GM21528 (cell line): Measurements from ENCODE around the gene HMHB1.
A peak's percentile ranks its signal among the peaks of the same experiment; 100 is the strongest.
"Not testable (repeated sequence)": the region's sequence is repeated elsewhere in the genome, so short reads cannot be mapped to it uniquely, and the experiment has no call there.

Source experiments
- ATAC-seq: cut with Tn5 transposase; IDR thresholded peaks from one replicate; pipeline ENCODE4 v1.9.1; 2021; ENCODE audit warnings: mild to moderate bottlenecking, moderate library complexity; ENCODE audit not compliant: unreplicated experiment, low FRiP score

Gene HMHB1

DNA sequence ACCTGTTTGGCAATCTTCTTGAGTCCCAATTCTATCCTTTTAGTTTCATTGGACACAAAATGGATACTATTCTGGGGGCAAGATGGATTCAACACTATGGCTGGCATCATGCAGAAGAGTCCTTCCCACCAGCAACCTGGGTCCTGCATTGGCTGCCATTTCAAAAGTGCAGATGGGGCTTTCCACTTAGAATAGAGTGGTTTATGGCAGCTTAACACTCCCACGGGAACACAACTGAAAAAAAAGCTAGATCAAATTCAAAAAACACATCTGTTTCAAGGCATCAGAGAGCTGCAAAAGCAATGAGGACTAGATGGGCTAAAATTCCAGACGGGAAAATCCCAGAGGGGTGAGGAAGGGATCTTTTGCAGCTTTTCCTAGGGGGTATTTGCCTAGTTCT lies 11.2 kb upstream of the HMHB1 start:
- no peak for ATAC-seq

GRCh38 chr5:143801252-143801939 lies 10.6 kb upstream of the HMHB1 start:
- no peak for ATAC-seq

DNA sequence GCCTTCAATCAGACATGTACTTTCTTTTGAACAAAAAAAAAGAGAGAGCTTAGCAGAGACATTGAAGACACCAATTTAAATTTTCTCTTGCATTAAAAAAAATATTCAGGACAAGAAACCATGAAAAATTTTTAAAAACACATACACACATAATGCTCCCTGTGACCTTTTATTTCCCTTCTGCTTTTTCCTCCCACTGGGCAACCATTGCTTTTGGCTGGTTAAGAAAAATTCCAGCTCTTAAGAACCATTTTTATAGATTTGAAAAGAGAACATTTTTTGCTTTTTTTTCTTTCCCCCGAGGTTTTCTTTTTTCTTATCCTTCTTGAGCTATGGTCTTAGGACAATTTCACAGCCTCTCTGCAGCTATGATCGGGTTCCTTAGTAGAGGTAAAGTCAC lies 6.1 kb upstream of the HMHB1 start:
- no peak for ATAC-seq

DNA sequence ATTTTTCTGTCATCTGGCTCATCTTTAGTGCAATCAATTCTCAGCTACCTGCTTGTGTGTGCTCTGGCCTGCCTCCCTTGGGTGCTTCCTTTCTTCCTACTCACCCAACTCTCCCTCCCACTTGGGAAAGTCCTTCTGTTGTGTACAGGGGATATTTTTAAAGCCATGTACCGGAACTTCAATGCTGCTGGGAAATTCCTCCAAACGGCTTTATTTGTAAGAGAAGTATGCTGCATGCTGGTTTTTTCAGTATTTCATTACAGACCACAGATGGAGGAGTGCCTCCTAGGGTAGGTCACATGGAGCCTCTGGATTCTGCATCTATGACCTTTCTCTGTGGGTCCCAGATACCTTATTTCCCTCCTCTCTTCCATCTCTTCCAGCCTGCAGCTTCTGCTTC lies 5.4 kb upstream of the HMHB1 start:
- peak; percentile 59 for ATAC-seq

DNA sequence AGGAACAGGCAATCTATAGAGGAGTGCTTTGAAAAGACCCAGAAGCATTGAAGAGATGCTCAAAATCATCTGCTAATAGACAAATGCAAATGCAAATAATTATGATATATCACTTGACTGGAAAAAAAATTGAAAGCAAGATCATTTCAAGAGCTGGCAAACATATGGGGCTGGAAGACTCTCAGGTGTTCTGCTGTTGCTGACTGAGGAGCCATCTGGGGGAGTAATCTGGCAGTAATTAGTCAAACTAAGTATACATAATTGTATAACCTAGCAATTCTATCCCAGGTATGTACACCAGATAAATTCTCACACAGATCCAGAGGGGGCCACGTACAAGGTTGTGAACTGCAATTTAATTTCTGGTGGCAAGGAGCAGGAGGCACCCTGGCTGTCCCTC lies 4.6 kb upstream of the HMHB1 start:
- ATAC-seq, result no peak

GRCh38 chr5:143816370-143816769 lies 4.4 kb downstream of the HMHB1 start:
- not testable (repeated sequence) for ATAC-seq

DNA sequence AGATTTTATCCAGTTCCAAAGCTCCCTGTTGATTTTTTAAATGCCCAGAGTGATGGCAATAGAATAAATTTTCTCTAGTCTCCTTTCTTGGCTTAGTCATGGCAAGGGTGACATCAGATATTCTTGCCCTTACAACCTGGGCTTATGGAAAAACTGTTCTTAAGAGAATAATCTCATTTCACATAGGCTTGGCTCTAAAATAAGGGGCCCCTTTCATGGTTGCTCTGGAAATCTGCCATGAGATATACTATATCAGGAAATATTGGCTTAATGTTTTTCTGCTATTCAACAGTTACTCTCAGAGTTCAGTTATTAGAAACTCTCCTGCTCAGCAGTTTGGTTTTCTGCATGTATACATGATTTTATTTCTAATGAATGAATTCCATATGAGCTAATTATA lies 7.8 kb downstream of the HMHB1 start:
- no peak for ATAC-seq

- ATAC-seq, result no peak
Observed at GRCh38 chr5:143820451-143820850, 8.5 kb downstream of the HMHB1 start.

- no peak for ATAC-seq
Observed at GRCh38 chr5:143824851-143825720, 13.1 kb downstream of the HMHB1 start.

DNA sequence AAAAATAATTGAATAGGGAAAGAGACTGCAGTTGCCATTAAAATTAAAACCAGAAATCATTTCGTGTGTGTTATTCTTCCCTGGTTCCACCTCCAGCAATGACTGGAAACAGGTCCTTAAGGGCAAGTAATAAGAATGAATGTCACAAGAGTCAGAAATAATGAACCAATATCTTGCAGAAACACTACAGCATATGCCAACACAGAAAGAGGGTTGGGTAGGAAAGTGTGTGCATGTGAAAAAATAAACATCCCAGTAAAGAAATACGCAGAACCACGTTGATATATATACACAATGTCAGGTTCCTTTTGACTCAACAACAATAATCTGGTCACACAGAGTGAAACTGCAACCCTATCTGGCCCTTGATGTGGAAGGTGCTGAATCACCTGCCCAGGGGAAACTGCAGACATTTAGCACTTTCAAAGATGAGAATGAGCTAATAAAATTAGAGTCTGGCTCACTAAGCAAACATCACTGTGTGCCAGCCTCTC lies 15.0 kb downstream of the HMHB1 start:
- ATAC-seq, result peak; percentile 84

DNA sequence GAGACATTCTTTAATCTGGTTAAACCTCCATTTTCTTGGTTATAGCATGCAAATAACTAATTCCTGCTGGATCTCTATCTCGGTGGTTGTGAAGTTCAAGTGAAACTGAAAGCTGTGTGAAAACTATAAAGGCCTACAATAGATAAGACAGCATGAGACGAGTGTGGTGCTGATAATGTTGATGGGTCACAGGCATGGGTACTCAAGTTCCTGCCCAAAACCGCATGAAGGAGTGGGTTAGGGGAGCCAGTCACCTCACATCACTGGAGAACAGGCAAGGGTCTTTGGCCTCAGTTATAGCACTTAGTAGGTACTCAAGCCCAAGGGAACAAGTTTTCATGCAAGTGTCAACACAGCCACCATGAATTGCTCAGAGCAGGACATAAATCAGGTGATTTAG lies 16.7 kb downstream of the HMHB1 start:
- ATAC-seq, result no peak

GRCh38 chr5:143833177-143833576 lies 21.2 kb downstream of the HMHB1 start:
- no peak for ATAC-seq

GRCh38 chr5:143835251-143835650 lies 23.3 kb downstream of the HMHB1 start:
- no peak for ATAC-seq

DNA sequence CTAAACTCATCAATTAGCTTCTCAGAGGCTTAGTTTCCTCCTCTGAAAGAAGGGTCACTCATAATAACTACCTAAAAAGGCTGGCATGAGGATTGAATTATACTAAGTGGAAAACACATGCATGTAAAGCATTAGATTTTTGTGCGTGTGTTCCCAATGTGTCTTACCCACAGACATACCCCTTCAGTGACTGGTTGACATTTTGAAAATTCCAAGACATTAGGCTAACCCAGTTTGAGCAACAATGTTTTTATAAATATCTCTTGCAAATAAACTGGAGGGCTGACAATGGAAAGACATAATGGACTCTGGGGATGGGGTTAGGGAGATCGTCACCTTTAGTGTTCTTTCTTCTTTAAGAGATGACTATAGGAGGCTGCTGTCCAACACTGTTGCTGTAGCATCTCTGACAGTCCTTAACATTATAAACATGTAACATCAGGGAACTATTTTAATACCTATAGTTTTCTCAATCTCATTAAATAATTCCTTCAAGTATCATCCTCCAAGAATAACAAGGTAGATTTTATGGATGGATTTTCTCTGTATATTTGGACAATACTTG lies 24.3 kb downstream of the HMHB1 start:
- no peak for ATAC-seq

- ATAC-seq, result no peak
Observed at GRCh38 chr5:143837306-143837848, 25.4 kb downstream of the HMHB1 start.

DNA sequence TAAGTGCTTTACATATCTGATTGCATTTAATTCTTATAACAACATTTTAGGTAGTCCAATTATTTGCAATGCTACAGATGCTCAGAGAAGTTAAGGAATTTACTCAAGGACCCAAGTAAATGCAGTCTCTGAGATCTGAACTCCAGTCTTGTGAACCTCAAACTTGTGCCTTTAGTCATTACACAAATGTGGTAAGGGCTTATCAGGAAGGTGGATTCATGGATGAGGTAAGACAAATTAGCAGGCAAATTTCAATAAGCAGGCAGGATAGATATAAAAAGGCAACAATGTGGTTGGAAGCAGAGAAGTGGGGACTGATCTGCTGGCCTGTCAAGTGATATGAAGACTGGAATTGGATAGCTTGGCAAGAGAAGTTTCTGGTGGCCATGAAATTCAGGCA lies 29.5 kb downstream of the HMHB1 start:
- no peak for ATAC-seq

DNA sequence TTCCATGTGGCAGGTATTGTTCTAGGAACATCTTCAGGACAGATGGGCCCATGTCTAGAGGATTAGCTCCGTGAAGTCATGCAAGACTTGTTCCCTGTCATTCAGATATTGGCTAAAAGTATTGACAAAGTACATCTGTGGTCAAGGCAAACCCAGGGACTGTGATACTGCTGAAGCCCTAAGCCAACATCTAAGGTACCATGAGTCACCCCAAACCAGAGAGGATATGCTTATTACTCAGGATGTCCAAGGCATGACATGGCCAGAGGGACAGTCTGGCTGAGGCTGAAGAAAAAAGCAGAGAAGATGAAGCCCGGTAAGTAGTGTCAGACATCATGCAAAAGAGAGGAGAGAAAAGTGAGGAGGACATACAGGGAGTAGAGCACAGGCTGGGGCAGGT lies 31.0 kb downstream of the HMHB1 start:
- no peak for ATAC-seq

- ATAC-seq, result no peak
Observed at GRCh38 chr5:143843461-143843860, 31.5 kb downstream of the HMHB1 start.

DNA sequence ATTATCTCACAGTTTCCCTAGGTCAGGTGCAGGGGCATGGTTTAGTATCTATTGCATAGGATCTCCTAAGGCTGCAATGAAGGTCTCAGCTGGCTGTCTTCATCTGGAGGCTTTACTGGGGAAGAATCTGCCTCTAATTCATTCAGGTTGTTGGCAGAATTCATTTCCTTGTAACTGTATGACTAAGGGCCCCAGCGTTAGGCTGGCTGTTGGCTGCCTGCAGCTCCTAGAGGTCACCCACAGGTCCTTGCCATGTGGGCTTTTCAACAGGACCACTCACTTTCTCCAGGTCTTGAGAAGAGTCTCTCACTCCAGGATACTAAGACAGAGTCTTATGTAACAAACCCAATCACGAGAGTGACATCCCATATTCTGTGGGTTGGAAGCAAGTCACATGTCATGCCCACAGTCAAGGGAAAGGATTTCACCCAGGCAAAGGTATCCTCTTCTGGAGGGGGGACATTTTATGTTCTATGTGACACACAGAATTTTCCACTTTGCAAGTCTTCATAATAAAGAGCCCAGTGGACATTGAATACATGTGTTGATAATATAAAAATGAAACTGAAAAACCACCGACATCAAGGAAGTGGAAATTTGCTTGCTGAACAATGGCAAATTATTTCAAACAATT lies 38.2 kb downstream of the HMHB1 start:
- ATAC-seq, result peak; percentile 68

DNA sequence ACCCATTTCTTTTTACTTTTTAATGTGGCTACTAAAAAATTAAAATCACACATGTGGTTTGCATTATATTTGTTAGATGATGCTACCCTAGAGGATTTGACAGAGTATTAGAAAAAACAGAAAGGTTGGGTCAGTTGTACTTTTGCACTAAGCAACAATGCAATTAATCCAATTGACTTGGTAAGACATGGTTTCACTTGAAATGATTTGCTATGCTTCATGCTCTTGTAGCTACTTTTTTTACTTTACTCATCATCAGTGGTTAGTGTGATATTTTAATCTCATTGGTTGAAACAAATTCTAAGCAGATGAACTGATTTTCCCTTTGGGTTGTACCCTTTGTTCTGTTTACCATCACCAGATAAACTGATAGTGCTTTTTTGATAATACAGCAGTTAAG lies 39.4 kb downstream of the HMHB1 start:
- ATAC-seq, result no peak

GRCh38 chr5:143860211-143860610 lies 48.2 kb downstream of the HMHB1 start:
- ATAC-seq, result no peak
